Measurements from ENCODE around the gene DIP2A.

DIP2A gene

GRCh38 chr21:46555678-46556077, 97.0 kb downstream of the DIP2A start:
- no peak overlapping the region for H3K9ac ChIP-seq (ENCODE audit: low read length)
- H2AFZ ChIP-seq (ENCODE audit: low read depth, low read length, severe bottlenecking), result no peak overlapping the region
- no peaks in the 10 kb centered on the region for H3K9me2 ChIP-seq (replicated peaks; ENCODE audit: insufficient read depth, low read length)
- no peaks in the 10 kb centered on the region for H3K79me2 ChIP-seq (ENCODE audit: insufficient read depth, low read length)
- TF ChIP-seq CTCF (IDR thresholded peaks at IDR 0.05; ENCODE audit: insufficient read depth, low read length, poor library complexity, severe bottlenecking) (no peak), EZH2phosphoT487 (conservative IDR thresholded peaks at IDR 0.05; ENCODE audit: low read length) (no peak)
- H3F3A ChIP-seq (ENCODE audit: insufficient read depth), result no peaks in the 10 kb centered on the region
- H4K20me1 ChIP-seq (ENCODE audit: low read depth, low read length), result no peaks in the 10 kb centered on the region
- H3K9me3 ChIP-seq (ENCODE audit: insufficient read depth, low read length), result no peaks in the 10 kb centered on the region
- no peaks in the 10 kb centered on the region for H3K36me3 ChIP-seq (ENCODE audit: low read length)
- no peak overlapping the region for H3K27ac ChIP-seq (ENCODE audit: low read depth, low read length)
- no peak overlapping the region for H3K4me3 ChIP-seq (ENCODE audit: insufficient read depth, low read length, poor library complexity, severe bottlenecking)
- no peak overlapping the region for H3K4me2 ChIP-seq (ENCODE audit: low read depth, low read length, poor library complexity, severe bottlenecking)
- no peaks in the 10 kb centered on the region for H3K27me3 ChIP-seq (ENCODE audit: low read length)

GRCh38 chr21:46556802-46557201, 98.1 kb downstream of the DIP2A start:
- Histone ChIP-seq H3K27ac (ENCODE audit: low read depth, low read length) (no peak overlapping the region), H3K79me2 (ENCODE audit: insufficient read depth, low read length) (no peaks in the 10 kb centered on the region), H3K9me3 (ENCODE audit: insufficient read depth, low read length) (no peaks in the 10 kb centered on the region), H4K20me1 (ENCODE audit: low read depth, low read length) (no peaks in the 10 kb centered on the region), H3K36me3 (ENCODE audit: low read length) (no peaks in the 10 kb centered on the region), H3K4me3 (ENCODE audit: insufficient read depth, low read length, poor library complexity, severe bottlenecking) (no peak overlapping the region), H3K9me2 (replicated peaks; ENCODE audit: insufficient read depth, low read length) (no peaks in the 10 kb centered on the region), H3F3A (ENCODE audit: insufficient read depth) (no peaks in the 10 kb centered on the region), H3K4me2 (ENCODE audit: low read depth, low read length, poor library complexity, severe bottlenecking) (no peak overlapping the region), H3K9ac (ENCODE audit: low read length) (no peak overlapping the region), H2AFZ (ENCODE audit: low read depth, low read length, severe bottlenecking) (no peak overlapping the region), H3K27me3 (ENCODE audit: low read length) (no peaks in the 10 kb centered on the region)
- no peak for TF ChIP-seq EZH2phosphoT487 (conservative IDR thresholded peaks at IDR 0.05; ENCODE audit: low read length)
- TF ChIP-seq CTCF (IDR thresholded peaks at IDR 0.05; ENCODE audit: insufficient read depth, low read length, poor library complexity, severe bottlenecking), result no peak

GRCh38 chr21:46557469-46557868, 98.8 kb downstream of the DIP2A start:
- Histone ChIP-seq H3K9me3 (ENCODE audit: insufficient read depth, low read length) (no peaks in the 10 kb centered on the region), H3K4me2 (ENCODE audit: low read depth, low read length, poor library complexity, severe bottlenecking) (no peak overlapping the region), H2AFZ (ENCODE audit: low read depth, low read length, severe bottlenecking) (no peak overlapping the region), H3K36me3 (ENCODE audit: low read length) (no peaks in the 10 kb centered on the region), H3K4me3 (ENCODE audit: insufficient read depth, low read length, poor library complexity, severe bottlenecking) (no peak overlapping the region), H4K20me1 (ENCODE audit: low read depth, low read length) (no peaks in the 10 kb centered on the region), H3K27ac (ENCODE audit: low read depth, low read length) (no peak overlapping the region), H3K79me2 (ENCODE audit: insufficient read depth, low read length) (no peaks in the 10 kb centered on the region), H3F3A (ENCODE audit: insufficient read depth) (no peaks in the 10 kb centered on the region), H3K9me2 (replicated peaks; ENCODE audit: insufficient read depth, low read length) (no peaks in the 10 kb centered on the region), H3K27me3 (ENCODE audit: low read length) (no peaks in the 10 kb centered on the region), H3K9ac (ENCODE audit: low read length) (no peak overlapping the region)
- TF ChIP-seq CTCF (IDR thresholded peaks at IDR 0.05; ENCODE audit: insufficient read depth, low read length, poor library complexity, severe bottlenecking) (no peak), EZH2phosphoT487 (conservative IDR thresholded peaks at IDR 0.05; ENCODE audit: low read length) (no peak)

Measured in SU-DHL-6 (cell line).